Astrocyte (in vitro differentiated cells and primary cell): ENCODE measurements around the gene FBXO34. TPM values are rescaled to one million over a fixed set of nuclear protein-coding genes. Genes with fewer than 3 reads are reported as not detected.

ENCODE experiments used
- DNase-seq: peaks from one replicate; pipeline ENCODE4 v3.0.0-alpha.2; 2010; ENCODE audit warnings: low read depth
- FAIRE-seq: peaks from 2 replicates; lab custom pipeline; 2011; peaks lifted over from hg19 to GRCh38; lab: Jason Lieb, UNC
- H2AFZ ChIP-seq: 2 replicates; pipeline ENCODE4 v1.6.0; 2012; ENCODE audit warnings: low read depth, low read length, inconsistent platforms
- H3K27ac ChIP-seq: 2 replicates; pipeline ENCODE4 v1.5.1; 2011; ENCODE audit warnings: low read depth, low read length, inconsistent platforms
- H3K27me3 ChIP-seq: 2 replicates; pipeline ENCODE4 v1.6.0; 2011; ENCODE audit warnings: low read length, inconsistent platforms; ENCODE audit not compliant: insufficient read depth
- H3K36me3 ChIP-seq: 2 replicates; pipeline ENCODE4 v1.5.1; 2011; ENCODE audit warnings: low read length, inconsistent platforms; ENCODE audit not compliant: insufficient read depth
- H3K4me1 ChIP-seq: 2 replicates; pipeline ENCODE4 v1.5.1; 2011; ENCODE audit warnings: low read length, inconsistent platforms; ENCODE audit not compliant: insufficient read depth
- H3K4me2 ChIP-seq: 2 replicates; pipeline ENCODE4 v1.6.0; 2012; ENCODE audit warnings: low read length, inconsistent platforms
- H3K4me3 ChIP-seq: 2 replicates; pipeline ENCODE4 v1.5.1; 2011; ENCODE audit warnings: low read depth, mild to moderate bottlenecking, low read length, inconsistent platforms; ENCODE audit not compliant: insufficient read depth
- H3K79me2 ChIP-seq: 2 replicates; pipeline ENCODE4 v1.6.0; 2012; ENCODE audit warnings: mild to moderate bottlenecking, low read length, inconsistent platforms; ENCODE audit not compliant: insufficient read depth
- H3K9ac ChIP-seq: 2 replicates; pipeline ENCODE4 v1.6.0; 2012; ENCODE audit warnings: mild to moderate bottlenecking, low read length, inconsistent platforms
- H3K9me3 ChIP-seq: 2 replicates; pipeline ENCODE4 v1.5.1; 2012; ENCODE audit warnings: low read depth, mild to moderate bottlenecking, low read length, inconsistent platforms; ENCODE audit not compliant: insufficient read depth
- H4K20me1 ChIP-seq: 2 replicates; pipeline ENCODE4 v1.6.0; 2012; ENCODE audit warnings: low read length, inconsistent platforms; ENCODE audit not compliant: insufficient read depth
- H3K27ac Mint-ChIP-seq: one replicate; pipeline ENCODE4 v1.8.0; 2021; ENCODE audit warnings: mild to moderate bottlenecking, mixed read lengths; ENCODE audit not compliant: unreplicated experiment
- H3K27me3 Mint-ChIP-seq: one replicate; pipeline ENCODE4 v1.8.0; 2021; ENCODE audit warnings: low read depth, mixed read lengths; ENCODE audit not compliant: unreplicated experiment
- H3K36me3 Mint-ChIP-seq: one replicate; pipeline ENCODE4 v1.8.0; 2021; ENCODE audit warnings: low read depth, mixed read lengths; ENCODE audit not compliant: unreplicated experiment
- H3K4me1 Mint-ChIP-seq: one replicate; pipeline ENCODE4 v1.8.0; 2021; ENCODE audit warnings: low read depth, mixed read lengths; ENCODE audit not compliant: unreplicated experiment
- H3K4me3 Mint-ChIP-seq: one replicate; pipeline ENCODE4 v1.8.0; 2021; ENCODE audit warnings: mild to moderate bottlenecking, moderate library complexity, mixed read lengths; ENCODE audit not compliant: unreplicated experiment
- H3K9me3 Mint-ChIP-seq: one replicate; pipeline ENCODE4 v1.8.0; 2021; ENCODE audit warnings: mild to moderate bottlenecking, mixed read lengths; ENCODE audit not compliant: unreplicated experiment
- EZH2 ChIP-seq: IDR thresholded peaks from 2 replicates; pipeline ENCODE4 v1.6.1; 2012; ENCODE audit warnings: mild to moderate bottlenecking, low read length, inconsistent platforms; ENCODE audit not compliant: insufficient read depth
- total RNA-seq: library from RNA; stranded (reverse); gene quantifications from 2 replicates; pipeline ENCODE4 v1.2.1, GENCODE V29; 2021
- TF ChIP-seq, protein P1 (sequence below): IDR thresholded peaks from 2 replicates; pipeline ENCODE4 v1.5.1; 2011; ENCODE audit warnings: low read depth, mild to moderate bottlenecking, inconsistent platforms, low read length, moderate library complexity; ENCODE audit not compliant: insufficient read depth

The FBXO34 gene
- total RNA-seq, 1 donor from 2014 or later = 23.4 TPM

DNA sequence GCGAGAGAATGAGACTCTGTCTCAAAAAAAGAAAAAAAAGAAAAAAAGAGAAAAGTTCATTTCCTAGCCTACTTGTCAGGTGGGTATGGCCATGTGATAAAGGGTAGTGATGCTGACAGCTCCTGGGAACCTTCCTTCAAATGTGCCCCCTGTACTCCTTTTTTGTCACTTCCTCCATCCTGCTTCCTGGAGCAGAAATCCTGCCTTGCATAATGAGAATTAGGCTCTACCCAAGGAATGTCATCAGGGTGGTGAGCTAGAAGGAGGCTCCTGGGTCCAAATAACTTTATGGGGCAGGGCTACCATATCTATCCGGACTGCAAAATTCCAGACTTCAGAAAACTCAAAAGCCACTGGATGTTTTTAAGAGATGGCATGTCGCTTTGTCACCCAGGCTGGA lies 27.8 kb upstream of the FBXO34 start:
- Histone ChIP-seq H3K36me3 (no peaks in the 10 kb centered on the region), H3K79me2 (no peaks in the 10 kb centered on the region), H3K9ac (no peak overlapping the region), H3K27me3 (peaks cover 25% of the 10 kb centered on the region), H3K4me3 (no peak overlapping the region), H3K4me2 (no peak overlapping the region), H3K9me3 (no peaks in the 10 kb centered on the region), H4K20me1 (no peaks in the 10 kb centered on the region), H3K4me1 (no peaks in the 10 kb centered on the region), H2AFZ (no peak overlapping the region), H3K27ac (no peak overlapping the region)
- FAIRE-seq (no peak), DNase-seq (no peak)
- Mint-ChIP-seq H3K4me1 (peaks cover 2% of the 10 kb centered on the region), H3K36me3 (no peaks in the 10 kb centered on the region), H3K27me3 (peaks cover 20% of the 10 kb centered on the region), H3K9me3 (peaks cover 2% of the 10 kb centered on the region), H3K27ac (no peak overlapping the region), H3K4me3 (no peak overlapping the region)
- TF ChIP-seq, protein P1, sequence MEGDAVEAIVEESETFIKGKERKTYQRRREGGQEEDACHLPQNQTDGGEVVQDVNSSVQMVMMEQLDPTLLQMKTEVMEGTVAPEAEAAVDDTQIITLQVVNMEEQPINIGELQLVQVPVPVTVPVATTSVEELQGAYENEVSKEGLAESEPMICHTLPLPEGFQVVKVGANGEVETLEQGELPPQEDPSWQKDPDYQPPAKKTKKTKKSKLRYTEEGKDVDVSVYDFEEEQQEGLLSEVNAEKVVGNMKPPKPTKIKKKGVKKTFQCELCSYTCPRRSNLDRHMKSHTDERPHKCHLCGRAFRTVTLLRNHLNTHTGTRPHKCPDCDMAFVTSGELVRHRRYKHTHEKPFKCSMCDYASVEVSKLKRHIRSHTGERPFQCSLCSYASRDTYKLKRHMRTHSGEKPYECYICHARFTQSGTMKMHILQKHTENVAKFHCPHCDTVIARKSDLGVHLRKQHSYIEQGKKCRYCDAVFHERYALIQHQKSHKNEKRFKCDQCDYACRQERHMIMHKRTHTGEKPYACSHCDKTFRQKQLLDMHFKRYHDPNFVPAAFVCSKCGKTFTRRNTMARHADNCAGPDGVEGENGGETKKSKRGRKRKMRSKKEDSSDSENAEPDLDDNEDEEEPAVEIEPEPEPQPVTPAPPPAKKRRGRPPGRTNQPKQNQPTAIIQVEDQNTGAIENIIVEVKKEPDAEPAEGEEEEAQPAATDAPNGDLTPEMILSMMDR = no peak
- TF ChIP-seq EZH2 = no peak

DNA sequence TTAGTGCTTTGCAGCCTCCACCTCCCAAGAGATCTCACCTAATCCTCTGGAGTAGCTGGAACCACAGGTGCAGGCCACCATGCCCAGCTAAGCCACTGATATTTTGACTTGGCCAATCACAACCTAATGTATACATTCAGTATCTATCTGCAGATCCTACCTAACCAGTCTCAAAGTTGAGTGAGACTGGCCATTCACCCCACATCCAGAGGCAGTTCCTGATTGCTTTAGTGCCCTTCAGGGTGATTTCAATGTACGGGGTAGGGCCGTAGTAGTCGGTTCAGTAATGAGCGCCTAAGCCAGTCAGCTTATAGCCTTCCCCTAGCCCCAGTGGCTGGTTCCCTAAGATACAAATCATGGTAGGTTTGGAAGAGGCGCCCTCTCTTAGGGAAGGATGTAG lies 27.4 kb upstream of the FBXO34 start:
- Histone ChIP-seq H3K79me2 (no peaks in the 10 kb centered on the region), H3K27ac (no peak overlapping the region), H3K36me3 (no peaks in the 10 kb centered on the region), H2AFZ (no peak overlapping the region), H4K20me1 (no peaks in the 10 kb centered on the region), H3K4me1 (no peaks in the 10 kb centered on the region), H3K9me3 (no peaks in the 10 kb centered on the region), H3K9ac (no peak overlapping the region), H3K27me3 (peaks cover 25% of the 10 kb centered on the region), H3K4me3 (no peak overlapping the region), H3K4me2 (no peak overlapping the region)
- Mint-ChIP-seq H3K9me3 (peaks cover 2% of the 10 kb centered on the region), H3K27ac (no peak overlapping the region), H3K27me3 (peaks cover 23% of the 10 kb centered on the region), H3K4me3 (no peak overlapping the region), H3K4me1 (no peaks in the 10 kb centered on the region), H3K36me3 (no peaks in the 10 kb centered on the region)
- FAIRE-seq (no peak), DNase-seq (no peak)
- TF ChIP-seq, protein P1 = no peak
- TF ChIP-seq EZH2 = no peak

DNA sequence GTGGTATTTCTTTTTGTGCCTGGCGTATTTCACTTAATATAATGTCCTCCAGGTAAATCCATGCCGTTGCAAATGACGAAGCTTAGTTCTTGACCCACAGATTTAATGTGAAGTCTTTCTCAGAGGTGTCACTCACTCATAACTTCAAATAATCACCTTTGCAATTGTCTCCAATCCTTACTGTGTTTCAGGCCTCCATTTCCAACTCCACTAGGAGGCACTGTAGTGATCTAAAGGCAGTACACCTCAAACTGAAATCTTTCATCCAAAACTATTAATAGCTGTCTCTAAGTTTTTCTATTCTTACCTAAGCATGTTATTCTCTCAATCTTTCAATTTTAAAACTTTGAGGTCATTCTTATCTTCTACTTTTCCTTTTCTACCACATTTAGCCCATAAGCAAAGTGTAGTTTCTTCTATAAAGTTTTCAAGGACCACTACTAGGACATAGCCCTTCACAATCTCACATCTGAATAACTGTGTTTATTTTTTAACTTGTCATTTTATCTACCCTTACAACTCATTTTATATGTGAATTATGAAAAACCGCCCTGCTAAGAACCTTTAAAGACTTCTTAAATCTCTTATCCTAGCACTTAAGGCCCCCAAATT lies 25.5 kb upstream of the FBXO34 start:
- no peak overlapping the region for H3K4me3 Mint-ChIP-seq
- no peaks in the 10 kb centered on the region for H4K20me1 ChIP-seq
- no peaks in the 10 kb centered on the region for H3K4me1 ChIP-seq
- peaks cover 23% of the 10 kb centered on the region for H3K27me3 Mint-ChIP-seq
- H2AFZ ChIP-seq = no peak overlapping the region
- TF ChIP-seq EZH2 = no peak
- TF ChIP-seq, protein P1 = peak; percentile 62
- no peak for FAIRE-seq
- H3K4me3 ChIP-seq = no peak overlapping the region
- H3K9me3 Mint-ChIP-seq = peaks cover 2% of the 10 kb centered on the region
- no peak for DNase-seq
- H3K4me2 ChIP-seq = no peak overlapping the region
- no peak overlapping the region for H3K9ac ChIP-seq
- H3K36me3 ChIP-seq = no peaks in the 10 kb centered on the region
- no peaks in the 10 kb centered on the region for H3K9me3 ChIP-seq
- H3K27me3 ChIP-seq = peaks cover 28% of the 10 kb centered on the region
- H3K79me2 ChIP-seq = no peaks in the 10 kb centered on the region
- H3K4me1 Mint-ChIP-seq = no peaks in the 10 kb centered on the region
- H3K36me3 Mint-ChIP-seq = no peaks in the 10 kb centered on the region
- H3K27ac Mint-ChIP-seq = no peak overlapping the region
- no peak overlapping the region for H3K27ac ChIP-seq
